ENCODE results near the gene MARK1. TPM values are rescaled to one million over a fixed set of nuclear protein-coding genes. Genes with fewer than 3 reads are reported as not detected.

MARK1 gene
- total and polyA plus RNA-seq, 9 of the 15 experiments (the other 6 are each of a cell fraction or from before 2014, with no cell fraction given): not detected

- WGBS (ENCODE audit: insufficient coverage, low coverage, missing lambda C conversion rate): 2% methylated on average over 3 of the region's 3 CpGs
- no peak for TF ChIP-seq TEAD1 (CRISPR knock-in tag; IDR thresholded peaks at IDR 0.05)
- TF ChIP-seq EZH2 (IDR thresholded peaks at IDR 0.05; ENCODE audit: borderline replicate concordance, low read depth, low read length): no peak
- peak in 1 of 3 experiments; percentile 11; a peak in 1 of 6 replicates for TF ChIP-seq CTCF (IDR thresholded peaks at IDR 0.05 in 2 of 3, conservative IDR thresholded peaks at IDR 0.05 in 1 of 3; ENCODE audit: insufficient read depth in 2 of 3, low read depth in 1 of 3, low read length in 3 of 3)
- TF ChIP-seq ZNF507 (tag; conservative IDR thresholded peaks at IDR 0.05): no peak
- TF ChIP-seq RAD21 (CRISPR knock-in tag; conservative IDR thresholded peaks at IDR 0.05 in 1 of 2, IDR thresholded peaks at IDR 0.05 in 1 of 2): 0 out of 4 replicates have a peak, but pooled peaks of 1 of the 2 experiments have one; percentile 16
These were observed 42.8 kb upstream of the MARK1 start for GRCh38 chr1:220485131-220485530.

More at GRCh38 chr1:220485131-220485530, 42.8 kb upstream of the MARK1 start:
- no TSS peak for BruUV-seq (replicated peaks)
- no peak for DNase-seq (ENCODE audit: extremely low read depth in 1 of 4, low spot score in 3 of 4)
- CTCF ChIA-PET (ENCODE audit: low intra/inter-chr PET ratio): no interaction called here
- Histone ChIP-seq H3K9ac (ENCODE audit: insufficient read depth in 1 of 2, low read depth in 2 of 2, low read length in 2 of 2) (no peak overlapping the region), H3K27me3 (ENCODE audit: control insufficient read depth in 2 of 2, insufficient read depth in 2 of 2, low read length in 2 of 2) (no peaks in the 10 kb centered on the region), H3K4me2 (ENCODE audit: insufficient read depth, low read length) (no peak overlapping the region), H4K20me1 (replicated peaks; ENCODE audit: control insufficient read depth, insufficient read depth, low read length) (no peaks in the 10 kb centered on the region), H3K9me1 (ENCODE audit: control insufficient read depth, insufficient read depth, low read length) (no peaks in the 10 kb centered on the region), H3K9me3 (replicated peaks; ENCODE audit: control insufficient read depth, insufficient read depth, low read depth, low read length) (no peaks in the 10 kb centered on the region), H3K4me3 (no peak overlapping the region), H3K79me2 (ENCODE audit: control insufficient read depth, insufficient read depth, low read length) (no peaks in the 10 kb centered on the region), H3K36me3 (ENCODE audit: control insufficient read depth, insufficient read depth, low read length) (no peaks in the 10 kb centered on the region), H3K27ac (ENCODE audit: extremely low read depth, low read depth, low read length) (no peak overlapping the region), H2AFZ (ENCODE audit: low read depth, low read length) (no peak overlapping the region), H3K4me1 (replicated peaks in 1 of 2; ENCODE audit: control insufficient read depth in 2 of 2, insufficient read depth in 2 of 2, low read length in 2 of 2) (no peaks in the 10 kb centered on the region; a peak in 1 of 5 replicates)
- ATAC-seq: peak; percentile 43; the same call in 2 of the 3 replicates
- in situ Hi-C loops (cut with MboI) (no loop called here), intact Hi-C loops (cut with micrococcal nuclease) (no loop called here)
- POLR2A ChIA-PET: interaction anchor here (0.6 kb wide), 1 partner anchor 208 kb away, joined by 3 read pairs; no protein-coding TSS in a partner anchor
- FAIRE-seq: no peak

All from K562 (cell line).